GM12874 (cell line): ENCODE measurements around the gene CCR5AS.

Experiments used
- CTCF ChIP-seq: IDR thresholded peaks from 2 replicates; pipeline ENCODE4 v1.5.1; 2011; ENCODE audit warnings: low read depth, mild to moderate bottlenecking, control low read depth, low read length, moderate library complexity; ENCODE audit not compliant: insufficient read depth

CCR5AS gene

GRCh38 chr3:46349484-46350261 is 57.2 kb downstream of the CCR5AS start:
- no peak for TF ChIP-seq CTCF

GRCh38 chr3:46348823-46349482 is 57.9 kb downstream of the CCR5AS start:
- no peak for TF ChIP-seq CTCF

DNA sequence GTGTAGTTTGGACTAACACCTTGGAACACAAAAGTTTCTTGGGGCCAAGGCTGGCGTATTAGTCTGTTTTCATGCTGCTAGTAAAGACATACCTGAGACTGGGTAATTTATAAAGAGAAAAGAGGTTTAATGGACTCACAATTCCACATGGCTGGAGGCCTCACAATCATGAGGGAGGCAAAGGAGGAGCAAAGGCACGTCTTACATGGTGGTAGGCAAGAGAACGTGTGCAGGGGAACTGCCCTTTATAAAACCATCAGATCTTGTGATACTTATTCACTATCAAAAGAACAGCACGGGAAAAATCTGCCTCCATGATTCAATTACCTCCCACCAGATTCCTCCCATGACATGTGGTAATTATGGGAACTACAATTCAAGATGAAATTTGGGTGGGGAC is 62.4 kb downstream of the CCR5AS start:
- TF ChIP-seq CTCF, result no peak

GRCh38 chr3:46338840-46339239 is 68.0 kb downstream of the CCR5AS start:
- no peak for TF ChIP-seq CTCF

GRCh38 chr3:46337911-46338310 is 69.0 kb downstream of the CCR5AS start:
- no peak for TF ChIP-seq CTCF

DNA sequence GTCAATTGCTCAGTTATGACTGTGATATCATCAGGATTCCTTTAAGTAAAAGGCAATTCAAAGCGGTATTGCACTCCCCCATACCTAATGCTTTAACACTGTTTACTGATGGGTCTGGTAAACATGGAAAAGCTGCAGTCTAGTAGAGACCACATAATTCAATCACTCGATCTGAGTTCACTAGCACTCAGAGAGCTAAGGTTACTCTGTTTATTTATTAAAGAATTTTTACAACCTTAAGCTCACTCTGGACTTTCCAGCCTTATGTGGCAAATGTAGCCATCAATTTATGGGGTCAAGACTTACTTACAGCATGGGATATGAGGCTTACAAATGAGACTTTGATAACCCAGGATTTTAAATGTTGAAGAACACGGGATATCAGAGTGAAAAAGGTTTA is 71.3 kb downstream of the CCR5AS start:
- TF ChIP-seq CTCF, result no peak

- no peak for TF ChIP-seq CTCF
Observed at GRCh38 chr3:46334741-46335478, 72.0 kb downstream of the CCR5AS start.
